GM19240 (cell line): ENCODE measurements around the gene KIRREL3.

Source experiments
- DNase-seq: peaks from one replicate; pipeline ENCODE4 v3.0.0; 2011; ENCODE audit warnings: low spot score; ENCODE audit not compliant: insufficient read length

KIRREL3 gene

DNA sequence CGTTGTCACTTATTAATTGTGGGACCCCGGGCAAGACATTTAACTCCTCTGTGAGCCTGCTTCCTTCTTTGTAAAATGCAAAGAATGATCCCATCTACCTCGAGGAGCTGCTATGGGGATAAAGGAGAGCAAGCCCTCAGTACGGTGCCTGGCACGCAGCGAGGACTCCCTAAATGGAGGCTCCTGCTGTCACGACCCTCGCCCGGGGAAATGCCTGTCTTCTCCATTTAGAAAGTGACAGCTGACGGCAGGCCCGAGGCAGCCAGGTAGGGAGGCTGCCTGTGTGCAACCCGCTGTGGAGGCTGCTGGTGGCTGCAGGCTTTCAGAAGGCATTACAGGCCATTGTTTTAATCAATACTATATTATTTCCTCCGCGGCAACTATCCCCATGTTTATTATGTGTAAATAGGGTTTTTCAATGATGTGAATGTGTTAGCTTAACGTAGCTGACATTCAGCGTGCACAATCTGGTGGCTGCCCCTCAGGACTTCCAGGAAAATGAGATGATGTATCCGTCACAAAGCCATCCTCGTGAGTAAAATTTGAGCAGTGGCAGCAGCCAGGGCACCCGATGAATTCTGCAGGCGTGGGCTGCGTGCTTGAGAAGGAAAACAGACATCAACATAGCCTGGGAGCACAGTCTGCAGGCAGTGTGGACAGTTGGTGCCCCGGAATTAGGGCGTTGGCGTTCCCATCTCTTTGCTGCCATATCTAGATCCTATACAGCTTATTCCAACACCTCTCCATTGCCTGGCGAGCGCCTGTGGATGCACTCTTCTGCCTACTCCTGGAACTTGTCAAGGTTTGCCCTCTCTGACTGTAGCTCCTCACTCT, 416.8 kb downstream of the KIRREL3 start:
- no peak for DNase-seq

DNA sequence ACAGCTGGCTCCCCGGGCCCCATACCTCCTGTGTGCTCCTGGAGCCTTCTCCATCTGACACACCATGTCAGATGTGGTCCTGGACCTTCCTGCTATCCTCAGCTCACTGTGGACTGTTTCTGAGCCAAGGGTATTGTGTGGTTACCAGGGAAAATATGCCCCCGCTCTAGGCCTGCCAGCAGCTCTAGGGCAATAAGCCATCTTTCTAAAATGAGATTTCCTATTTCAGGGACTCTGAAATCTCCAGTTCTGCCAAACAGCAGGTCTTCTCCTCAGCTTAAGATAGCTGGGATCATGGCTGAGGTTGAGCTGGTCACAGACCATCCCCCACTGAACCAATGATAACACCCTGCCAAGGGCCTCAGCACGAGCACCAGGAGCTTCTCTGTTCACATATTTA, 417.5 kb downstream of the KIRREL3 start:
- DNase-seq, result no peak

DNA sequence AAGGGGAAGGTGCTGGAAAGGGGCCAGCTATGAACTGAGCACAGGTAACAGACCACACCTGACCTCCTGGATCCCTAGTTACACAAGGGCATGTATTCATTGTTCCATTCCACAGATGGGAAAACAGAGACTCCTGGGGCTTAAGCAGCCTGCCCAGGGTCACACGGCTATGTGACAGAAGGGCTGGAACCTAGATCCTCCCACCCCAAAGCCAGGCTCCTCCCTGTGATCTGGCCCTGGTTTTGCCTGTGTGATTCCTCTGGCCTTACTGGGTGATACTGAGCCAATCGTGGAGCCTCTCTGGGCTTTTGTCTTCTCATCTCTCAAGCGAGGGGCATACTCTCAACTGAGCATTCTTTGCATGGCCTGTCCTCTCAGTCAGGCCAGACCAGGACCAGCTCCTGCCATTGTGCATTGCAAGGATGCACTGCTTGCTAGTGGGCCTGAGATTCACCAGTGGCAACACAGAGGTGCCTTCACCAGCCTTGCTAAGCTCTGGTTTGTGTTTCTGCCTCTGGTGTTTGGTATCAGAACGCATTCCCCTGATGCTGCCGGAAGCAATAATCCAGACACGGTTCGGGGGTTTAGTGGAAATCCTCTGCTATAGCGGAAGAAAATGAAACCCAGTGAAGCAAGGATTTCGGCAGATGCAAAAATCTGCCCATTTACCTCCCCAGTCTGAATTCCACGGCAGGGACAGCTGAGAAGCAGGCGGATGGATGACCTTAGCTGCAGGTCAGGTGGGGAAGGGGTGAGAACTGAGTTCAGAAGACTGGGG, 418.5 kb downstream of the KIRREL3 start:
- no peak for DNase-seq

DNA sequence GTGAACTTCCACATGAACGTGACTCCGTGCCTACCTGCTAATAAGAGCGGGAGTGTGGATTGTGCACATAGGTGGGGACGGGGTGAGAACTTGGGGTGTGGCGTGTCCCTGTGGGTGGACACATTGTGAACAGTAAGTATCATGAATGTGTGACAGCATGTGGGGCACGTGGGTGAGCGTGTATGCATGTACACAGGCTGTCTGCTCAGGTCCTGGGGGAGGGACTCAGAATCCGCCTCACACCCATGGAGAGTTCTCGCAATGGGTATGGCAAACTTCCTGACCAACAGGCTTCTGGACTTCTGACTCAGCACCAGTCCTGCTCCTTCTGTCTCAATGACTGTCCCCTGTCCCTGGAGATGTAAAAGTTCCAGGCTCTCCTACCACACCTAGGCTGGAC, 422.1 kb downstream of the KIRREL3 start:
- DNase-seq, result no peak

DNA sequence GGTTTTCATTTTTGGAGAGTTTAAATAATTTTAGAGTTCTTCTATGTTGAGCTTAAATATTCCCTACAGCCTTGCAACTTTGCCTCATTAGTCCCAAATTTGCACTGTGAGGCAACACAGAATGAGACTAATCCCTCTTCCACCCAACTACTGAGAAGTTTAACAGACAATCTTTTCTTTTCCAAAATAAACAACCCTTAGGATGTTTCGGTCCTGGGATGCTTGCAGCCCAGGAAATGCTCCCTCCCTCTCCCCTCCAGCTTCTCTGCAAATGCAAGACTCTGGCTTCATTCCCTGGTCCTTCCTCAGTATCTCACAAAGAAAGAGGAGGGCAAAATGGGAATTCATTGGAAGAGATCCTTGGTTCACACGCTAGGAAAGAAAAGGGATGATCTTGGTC, 422.5 kb downstream of the KIRREL3 start:
- no peak for DNase-seq

DNA sequence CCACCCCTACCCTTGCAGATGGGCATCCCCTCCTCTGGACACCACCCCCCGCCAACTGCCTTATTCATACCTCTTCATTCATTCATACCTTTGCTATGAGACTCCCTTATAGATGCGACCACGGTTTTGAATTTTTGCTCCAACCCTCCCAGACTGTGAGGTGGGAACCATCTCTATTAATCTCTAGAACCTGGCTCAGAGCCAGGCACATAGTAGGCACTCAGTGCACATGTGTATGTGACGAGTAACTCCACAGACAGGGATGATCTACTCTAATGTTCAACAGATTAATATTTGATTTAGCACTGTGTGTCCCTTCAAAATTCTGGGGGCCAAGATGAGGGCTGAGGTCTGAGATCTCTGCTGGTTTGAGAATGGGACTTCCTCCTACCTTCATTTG, 424.7 kb downstream of the KIRREL3 start:
- no peak for DNase-seq

DNA sequence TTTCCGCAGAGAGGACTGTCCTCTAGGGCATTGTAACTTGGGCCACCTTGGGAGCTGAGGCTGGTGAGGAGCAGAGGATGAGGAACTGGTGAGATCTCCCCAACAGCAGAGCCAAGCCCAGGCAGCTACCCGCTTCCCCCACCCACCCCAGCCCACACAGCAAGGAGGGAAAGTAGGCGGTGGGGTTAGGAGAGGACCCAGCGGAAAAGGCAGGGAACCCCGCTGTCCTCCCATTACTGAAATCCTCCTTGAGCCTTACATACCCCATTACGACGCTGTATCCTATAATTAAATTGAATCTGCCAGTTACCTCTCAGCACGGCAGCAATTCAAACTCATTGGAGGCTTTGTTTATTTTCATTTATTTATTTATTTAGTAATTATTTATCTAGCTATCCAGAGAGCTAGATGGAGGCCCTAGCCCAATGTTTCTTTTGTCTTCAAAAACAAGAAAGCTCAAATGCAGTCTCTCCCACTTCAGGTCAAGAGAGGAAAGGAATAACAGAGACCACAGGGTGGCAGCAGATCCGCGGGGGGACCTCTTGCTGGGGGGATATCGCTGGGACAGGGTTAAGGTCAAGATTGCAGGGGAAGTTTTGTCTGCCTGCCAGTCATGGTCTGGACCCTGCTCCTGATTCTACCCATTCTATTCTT, 427.1 kb downstream of the KIRREL3 start:
- no peak for DNase-seq

DNA sequence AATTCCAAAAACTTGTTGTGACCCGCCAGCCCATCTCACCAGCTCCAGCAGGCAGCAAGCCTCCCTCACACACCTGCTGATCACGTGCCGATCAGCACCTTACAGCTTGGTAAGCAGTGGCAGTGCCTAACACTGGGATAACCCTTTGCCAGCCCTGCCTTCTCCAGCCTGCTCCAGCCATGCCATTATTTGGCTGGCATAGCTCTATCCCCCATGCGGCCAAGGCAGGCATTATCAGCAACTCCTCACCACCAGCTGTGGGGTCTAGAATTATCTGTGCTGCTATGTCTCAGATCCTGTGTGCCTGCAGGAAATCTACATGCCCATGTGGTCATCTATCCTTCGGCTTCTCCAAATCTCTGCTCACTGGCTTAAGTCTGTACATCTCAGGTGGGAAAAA, 430.1 kb downstream of the KIRREL3 start:
- no peak for DNase-seq

DNA sequence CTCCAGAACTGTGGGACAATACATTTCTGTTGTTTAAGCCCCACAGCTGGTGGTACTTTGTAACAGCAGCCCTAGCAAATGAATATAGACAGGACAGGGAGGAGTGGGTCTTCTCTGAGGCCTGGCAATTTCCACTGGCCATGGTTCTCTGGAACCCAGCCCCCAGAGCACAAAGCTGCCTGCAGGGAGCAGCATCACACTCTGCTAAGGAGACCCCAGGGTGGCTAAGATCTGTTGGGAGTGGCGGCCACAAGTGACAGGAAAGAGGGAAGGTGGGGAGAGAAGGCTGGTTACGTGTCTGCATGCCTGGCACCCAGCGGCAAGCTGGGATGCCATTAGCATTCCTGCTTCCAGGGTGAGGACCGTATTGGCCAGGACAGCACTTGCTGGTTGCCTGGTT, 433.2 kb downstream of the KIRREL3 start:
- no peak for DNase-seq

DNA sequence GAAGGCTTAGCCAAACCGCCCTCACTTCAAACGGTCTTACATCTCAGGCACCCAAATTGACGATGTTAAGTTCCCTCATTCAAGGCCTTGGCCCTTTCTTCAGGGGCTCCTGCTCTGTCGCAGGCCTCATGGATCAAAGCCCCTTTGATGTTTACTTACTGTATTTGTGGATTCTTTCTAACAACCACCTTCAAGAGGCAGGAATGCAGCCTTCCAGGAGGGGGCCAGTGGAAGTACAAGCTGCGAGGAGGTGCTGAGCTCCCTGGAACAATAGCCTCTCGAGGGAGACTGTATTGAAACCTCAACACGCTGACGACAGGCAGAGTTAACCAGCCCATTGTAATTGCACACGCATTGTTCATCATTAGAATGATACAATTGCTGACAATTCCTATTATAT, 436.0 kb downstream of the KIRREL3 start:
- DNase-seq, result no peak

DNA sequence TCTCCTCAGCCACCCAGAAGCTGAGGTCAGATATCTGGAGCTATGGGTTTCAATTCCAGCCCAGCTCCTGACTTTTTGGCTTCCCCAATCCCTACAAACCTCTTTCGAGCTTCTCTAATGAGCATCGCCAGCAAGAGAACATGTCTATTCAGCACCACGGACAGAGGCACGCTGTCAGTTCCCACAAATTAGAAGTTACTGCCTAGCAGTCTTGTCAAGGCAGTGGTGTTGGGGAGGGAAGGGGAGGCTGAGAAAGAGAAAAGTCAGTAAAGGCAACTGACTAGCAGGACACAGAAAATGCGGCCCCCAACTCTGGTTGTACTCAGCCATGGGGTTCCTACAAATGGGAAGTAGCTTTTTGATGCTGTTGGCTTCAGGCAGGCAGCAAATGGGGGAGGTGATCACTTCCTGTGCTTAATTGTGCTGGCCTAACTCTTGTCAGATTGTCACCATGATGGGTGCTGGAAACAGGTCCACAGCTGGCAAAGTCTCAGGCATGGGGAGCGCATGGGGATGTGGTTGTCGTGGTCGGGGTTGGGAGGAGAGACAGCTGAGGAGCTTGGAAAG, 439.2 kb downstream of the KIRREL3 start:
- DNase-seq, result peak; percentile 36

DNA sequence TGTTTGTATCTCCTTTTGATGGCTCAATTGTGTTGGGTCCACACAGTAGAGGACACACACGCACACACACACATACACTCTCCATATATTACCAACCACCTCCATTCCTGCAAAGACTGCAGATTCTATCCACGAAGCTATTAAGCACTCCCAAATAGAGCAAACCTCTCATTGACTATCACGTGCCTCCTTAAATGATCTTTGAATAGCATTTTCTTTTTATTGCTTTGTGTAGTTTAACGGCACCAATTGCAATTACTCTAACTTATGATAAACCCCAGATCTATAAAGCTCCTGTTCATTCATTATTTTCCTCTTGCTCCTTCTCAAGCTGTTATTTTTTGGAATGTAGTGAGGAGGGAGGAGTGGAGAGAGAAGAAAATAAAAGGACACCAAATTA, 440.3 kb downstream of the KIRREL3 start:
- DNase-seq, result no peak

DNA sequence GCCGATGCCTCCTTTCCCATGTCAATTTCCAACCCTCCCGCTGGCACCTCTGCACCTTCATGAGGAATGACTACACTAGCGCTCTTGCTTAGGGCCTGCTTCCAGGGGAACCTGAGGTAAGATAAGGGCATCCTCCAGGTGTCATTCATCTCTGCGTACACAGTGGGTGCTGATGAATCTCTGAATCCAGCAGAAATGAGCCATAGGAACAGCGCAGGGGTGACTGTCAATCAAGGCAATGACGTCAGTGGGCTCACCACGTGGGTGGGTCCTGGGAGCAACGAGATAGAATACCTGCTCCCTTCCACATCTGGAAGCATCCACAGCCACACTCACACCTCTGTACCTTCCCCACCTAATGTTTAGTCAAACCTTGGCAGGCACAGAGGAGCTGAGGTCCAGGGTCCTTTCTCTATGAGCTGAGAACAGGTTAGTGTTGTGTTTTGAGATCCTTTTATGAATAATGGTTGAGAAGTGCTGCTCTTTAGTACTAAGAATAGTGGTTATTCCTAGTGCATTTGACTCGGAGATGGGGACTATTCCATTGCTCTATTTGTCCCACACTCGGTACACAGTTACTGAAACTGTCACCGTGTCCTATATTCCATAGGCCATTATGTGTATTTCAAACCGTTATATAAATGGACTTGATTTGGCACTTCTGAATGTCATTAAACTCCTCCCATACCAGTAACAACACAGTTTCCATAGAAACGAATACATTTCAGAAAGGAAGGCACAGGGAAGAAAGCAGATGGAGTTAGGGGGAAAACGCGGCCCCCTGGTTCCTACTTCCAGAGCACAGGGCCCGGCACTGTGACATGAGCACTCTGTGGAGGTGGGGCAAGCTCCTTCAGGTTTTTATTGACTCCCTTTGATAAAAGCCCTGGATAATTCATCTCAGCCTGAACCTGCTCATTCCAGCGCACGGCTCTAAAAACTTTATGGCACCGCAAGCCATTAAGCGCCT, 451.7 kb downstream of the KIRREL3 start:
- no peak for DNase-seq

DNA sequence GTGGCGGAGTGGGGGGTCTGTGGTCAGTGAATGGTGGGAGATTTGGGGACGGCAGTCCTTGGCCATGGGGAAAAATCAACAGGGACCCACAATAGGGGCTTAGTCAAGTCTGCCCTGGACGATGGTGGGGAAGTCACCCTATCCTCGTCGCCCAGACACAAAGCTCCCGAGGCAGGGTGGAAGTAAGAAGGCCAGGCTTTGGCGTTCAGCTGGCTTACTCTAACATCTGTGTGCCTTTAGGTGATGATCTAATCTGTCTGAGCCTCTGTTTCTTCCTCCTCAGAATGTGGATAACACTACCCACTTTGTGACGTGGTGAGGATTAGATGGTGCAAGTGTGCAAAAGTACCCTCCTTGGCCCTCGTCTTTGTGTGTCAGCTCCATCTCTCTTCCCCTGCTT, 452.9 kb downstream of the KIRREL3 start:
- no peak for DNase-seq

DNA sequence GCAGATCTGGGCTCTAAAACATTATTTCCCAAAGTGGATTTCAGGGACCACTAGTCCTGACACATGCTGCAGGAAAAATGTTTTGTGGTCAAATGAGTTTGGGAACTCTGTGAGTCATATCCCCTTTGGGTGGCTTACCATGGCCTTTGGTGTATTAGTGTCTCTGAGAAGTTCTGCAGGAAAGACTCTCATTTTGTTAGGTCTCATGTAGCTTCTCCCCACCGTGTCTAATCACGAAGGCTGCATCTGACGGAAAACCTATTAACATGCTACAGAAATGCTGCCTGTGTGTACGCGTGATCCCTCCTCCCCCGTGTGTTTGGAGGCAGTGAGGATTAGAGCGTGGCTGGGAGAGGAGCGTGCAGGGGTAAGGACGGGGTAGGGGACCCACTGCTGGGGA, 453.4 kb downstream of the KIRREL3 start:
- no peak for DNase-seq

DNA sequence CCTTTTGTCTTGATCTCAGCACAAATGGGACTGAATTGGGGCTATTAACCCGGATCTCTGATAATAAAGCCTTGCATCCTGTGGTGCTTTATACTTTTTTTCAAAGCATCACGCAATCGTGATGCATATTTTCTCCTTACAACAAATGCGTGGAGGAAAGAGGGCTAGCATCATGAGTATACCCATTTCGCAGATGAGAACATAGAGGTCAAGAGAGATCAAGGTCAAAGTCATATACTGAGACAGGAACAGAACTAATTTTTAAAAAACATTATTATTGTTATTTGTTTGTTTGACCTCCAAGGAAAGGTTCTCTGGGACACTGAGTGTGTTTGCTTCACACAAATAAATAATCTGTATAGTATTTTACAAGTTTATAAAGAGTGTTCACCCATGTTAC, 453.9 kb downstream of the KIRREL3 start:
- no peak for DNase-seq

DNA sequence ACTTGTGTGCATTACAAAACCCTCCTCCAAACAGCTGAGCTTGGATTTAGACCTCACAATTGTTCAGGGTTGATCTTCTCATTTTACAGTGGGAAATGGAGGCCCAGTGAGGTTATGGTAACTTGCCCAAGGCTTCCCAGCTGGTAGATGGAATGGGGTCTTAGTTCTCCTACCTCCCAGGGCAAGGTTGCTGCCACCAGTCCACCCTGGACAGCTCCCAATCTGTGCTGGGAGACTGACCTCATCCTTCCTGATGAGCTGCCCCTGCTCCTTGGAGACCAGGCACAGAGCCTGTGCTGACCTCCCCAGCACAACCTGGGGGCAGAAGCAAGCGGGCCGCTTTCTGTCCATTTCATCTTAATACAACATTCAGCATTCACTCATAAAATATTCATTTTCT, 454.4 kb downstream of the KIRREL3 start:
- no peak for DNase-seq

DNA sequence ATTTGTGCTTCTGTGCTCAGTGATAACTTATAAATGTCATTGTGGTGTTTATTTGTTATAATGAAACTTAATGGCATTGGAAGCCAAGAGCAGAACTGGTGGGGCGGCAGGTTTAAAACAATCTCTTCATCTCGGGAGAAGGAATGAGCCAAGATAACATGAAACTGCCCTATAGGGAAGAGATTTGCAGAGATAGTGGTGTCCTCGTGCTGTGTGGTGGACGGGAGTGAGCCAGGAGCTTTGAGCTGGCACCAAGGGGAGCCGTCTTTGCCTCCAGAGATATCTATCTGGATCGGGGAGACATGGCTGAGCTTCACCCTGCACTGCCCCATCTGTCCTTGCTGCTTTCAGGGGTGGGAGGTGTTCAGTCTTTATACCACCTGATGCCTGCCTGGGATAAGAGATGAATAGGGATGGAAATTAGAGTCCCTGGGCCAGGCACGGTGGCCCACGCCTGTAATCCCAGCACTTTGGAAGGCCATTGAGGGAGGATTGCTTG, 455.5 kb downstream of the KIRREL3 start:
- no peak for DNase-seq

DNA sequence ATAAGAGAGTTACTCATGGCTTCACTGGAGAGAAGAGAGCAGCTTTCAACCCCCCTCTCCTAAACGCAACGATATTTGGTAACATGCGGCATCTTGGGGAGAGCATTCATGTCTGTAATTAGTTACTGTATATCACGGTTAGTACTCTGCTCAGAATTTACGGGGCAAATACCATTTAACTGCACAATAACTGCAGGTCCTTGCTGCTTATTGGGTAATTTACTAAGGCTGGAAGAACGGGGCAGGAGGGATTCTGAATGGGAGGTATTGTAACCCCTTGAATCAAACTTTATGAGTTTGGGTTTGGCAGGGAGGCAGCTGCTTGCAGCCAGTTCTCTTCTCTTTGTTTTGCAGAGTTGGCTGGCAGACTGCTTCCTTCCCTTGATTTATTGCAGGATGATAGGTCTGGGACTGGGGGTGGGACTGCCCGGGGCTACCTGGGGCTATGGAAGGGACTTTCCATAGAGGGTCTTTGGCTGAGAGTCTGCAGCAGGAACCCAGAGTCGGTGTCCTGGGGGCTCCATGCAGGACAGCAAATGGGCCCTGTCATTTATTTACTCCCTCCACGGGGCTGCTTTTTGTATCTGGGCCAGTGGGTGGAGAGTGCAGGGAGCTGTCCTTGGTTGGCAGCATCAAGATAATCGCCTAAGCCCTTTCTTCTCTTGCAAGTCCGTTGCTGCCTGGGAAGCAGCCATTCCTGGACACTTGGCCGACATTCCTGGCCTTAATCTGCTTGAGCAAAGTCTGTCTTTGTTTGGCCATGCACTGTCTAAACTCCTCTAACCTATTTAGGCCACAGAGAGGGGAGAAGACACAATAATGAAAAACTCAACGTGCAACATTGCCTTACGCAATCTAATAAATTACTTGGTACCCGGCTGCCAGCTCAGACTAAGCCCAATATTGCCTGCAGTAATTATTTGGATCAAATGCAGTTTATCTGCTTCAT, 456.2 kb downstream of the KIRREL3 start:
- no peak for DNase-seq

DNA sequence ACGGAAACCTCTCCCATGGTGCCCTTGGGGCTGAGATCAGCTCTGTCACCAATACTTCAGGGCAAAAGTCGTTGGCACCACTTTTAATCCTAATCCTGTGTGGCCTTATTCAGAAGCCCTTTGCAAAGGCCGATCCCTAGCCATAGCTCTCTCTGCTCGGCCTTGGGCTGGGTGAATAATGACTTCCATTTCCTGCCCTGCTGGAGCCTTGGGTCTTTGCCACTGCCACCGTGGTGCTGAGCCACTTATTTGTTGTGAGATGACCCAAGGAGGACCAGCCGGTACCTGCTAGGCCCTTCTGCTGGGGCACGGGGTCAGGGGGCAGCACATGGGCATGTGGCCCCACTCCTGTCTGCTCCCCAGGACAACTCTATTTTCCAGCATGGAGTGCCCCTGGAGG, 456.9 kb downstream of the KIRREL3 start:
- DNase-seq, result no peak
